ENCODE results near the gene GIGYF2.
"Not testable (repeated sequence)": the region's sequence is repeated elsewhere in the genome, so short reads cannot be mapped to it uniquely, and the experiment has no call there.

The GIGYF2 gene

DNA sequence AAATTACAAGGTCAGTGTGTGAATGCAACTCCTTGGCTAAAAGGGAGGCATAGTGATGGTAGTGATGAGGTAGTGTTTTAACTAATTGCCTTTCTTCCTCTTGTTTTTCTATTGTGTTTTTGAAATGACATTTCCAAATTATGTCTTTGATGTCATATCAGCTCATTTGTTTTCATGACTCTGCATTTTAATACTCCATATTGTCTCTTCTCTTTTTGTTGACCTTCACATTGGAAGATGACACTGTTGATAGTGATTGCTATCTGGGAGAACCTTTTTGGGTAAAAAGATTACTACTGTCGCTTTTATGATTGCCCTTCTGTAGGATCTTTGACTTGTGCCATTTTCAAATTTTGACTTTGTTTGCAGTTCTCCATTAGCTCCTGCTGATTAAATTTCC lies 3.0 kb downstream of the GIGYF2 start:
- Mint-ChIP-seq H3K4me1 (peaks cover 38% of the 10 kb centered on the region), H3K9me3 (no peaks in the 10 kb centered on the region), H3K4me3 (peak overlapping the region; percentile 41), H3K27me3 (no peaks in the 10 kb centered on the region), H3K36me3 (ENCODE audit: low read depth) (peaks cover 38% of the 10 kb centered on the region), H3K27ac (peak overlapping the region; percentile 6)
- DNase-seq (no peak), ATAC-seq (no peak)

DNA sequence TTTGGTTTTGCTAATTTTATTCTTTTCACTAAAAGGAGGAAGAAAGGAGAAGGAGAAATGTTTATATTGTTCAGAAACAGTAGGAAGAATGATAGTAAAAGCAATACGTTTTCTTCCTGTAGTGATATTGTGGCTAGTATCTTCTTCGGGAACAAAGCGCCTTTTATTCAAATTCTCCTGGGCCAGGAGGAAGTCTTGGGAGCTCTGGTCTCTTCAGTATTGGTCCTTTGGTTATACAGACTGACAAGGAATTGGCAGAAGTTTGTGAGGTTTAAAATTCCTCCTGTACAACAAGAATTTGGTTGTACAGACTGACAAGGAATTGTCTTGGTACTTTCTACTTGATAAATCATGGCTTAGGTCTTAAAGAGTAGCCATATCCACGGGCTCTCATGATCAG lies 9.9 kb downstream of the GIGYF2 start:
- Mint-ChIP-seq H3K4me3 (no peak overlapping the region), H3K27me3 (no peaks in the 10 kb centered on the region), H3K9me3 (no peaks in the 10 kb centered on the region), H3K4me1 (peaks cover 11% of the 10 kb centered on the region), H3K27ac (no peak overlapping the region), H3K36me3 (ENCODE audit: low read depth) (peaks cover 49% of the 10 kb centered on the region)
- DNase-seq (no peak), ATAC-seq (no peak)

DNA sequence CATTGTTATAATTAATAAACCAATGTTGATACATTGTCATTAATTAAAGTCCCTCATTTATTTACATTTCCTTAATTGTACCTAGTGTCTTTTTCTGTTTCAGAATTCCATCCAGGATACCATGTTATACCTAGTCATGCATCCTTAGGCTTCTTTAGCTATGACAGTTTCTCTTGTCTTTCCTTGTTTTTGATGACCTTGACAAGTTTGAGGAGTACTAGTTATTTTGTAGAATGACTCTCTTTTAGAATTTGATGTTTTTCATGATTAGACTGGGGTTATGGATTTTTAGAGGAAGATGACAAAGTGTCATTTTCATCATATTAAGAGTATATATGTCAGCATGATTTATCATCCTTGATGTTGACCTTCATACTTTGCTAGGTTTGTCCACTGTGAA lies 16.4 kb downstream of the GIGYF2 start:
- no peaks in the 10 kb centered on the region for H3K27me3 Mint-ChIP-seq
- H3K4me1 Mint-ChIP-seq = peaks cover 30% of the 10 kb centered on the region
- peaks cover 49% of the 10 kb centered on the region for H3K36me3 Mint-ChIP-seq (ENCODE audit: low read depth)
- no peak overlapping the region for H3K27ac Mint-ChIP-seq
- DNase-seq (no peak), ATAC-seq (no peak)
- H3K4me3 Mint-ChIP-seq = no peak overlapping the region
- H3K9me3 Mint-ChIP-seq = peaks cover 4% of the 10 kb centered on the region

DNA sequence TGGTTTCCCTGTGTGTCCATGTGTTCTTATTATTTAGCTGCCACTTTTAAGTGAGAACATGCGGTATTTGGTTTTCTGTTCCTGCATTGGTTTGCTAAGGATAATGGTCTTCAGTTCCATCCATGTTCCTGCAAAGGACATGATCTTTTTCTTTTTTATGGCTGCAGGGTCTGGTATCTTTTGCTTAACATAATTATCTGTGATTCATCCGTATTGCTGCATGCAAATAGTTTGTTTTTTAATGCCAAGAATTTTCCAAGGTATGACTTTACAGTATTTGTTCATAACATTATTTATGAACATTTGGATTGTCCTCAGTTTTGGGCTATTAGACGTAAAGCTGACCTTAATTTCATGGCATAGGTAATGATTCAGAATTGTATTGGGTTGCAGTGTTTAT lies 17.8 kb downstream of the GIGYF2 start:
- no peak for DNase-seq
- Mint-ChIP-seq H3K4me1 (peaks cover 33% of the 10 kb centered on the region), H3K9me3 (peaks cover 10% of the 10 kb centered on the region), H3K27ac (no peak overlapping the region), H3K36me3 (ENCODE audit: low read depth) (peaks cover 57% of the 10 kb centered on the region), H3K4me3 (no peak overlapping the region), H3K27me3 (no peaks in the 10 kb centered on the region)
- ATAC-seq = no peak

DNA sequence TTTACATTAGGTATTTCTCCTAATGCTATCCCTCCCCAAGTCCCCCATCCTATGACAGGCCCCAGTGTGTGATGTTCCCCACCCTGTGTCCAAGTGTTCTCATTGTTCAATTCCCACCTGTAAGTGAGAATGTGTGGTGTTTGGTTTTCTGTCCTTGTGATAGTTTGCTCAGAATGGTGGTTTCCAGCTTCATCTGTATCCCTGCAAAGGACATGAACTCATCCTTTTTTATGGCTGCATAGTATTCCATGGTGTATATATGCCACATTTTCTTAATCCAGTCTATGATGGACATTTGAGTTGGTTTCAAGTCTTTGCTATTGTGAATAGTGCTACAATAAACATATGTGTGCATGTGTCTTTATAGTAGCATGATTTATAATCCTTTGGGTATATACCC lies 22.9 kb downstream of the GIGYF2 start:
- not testable (repeated sequence) for H3K27me3 Mint-ChIP-seq, H3K27ac Mint-ChIP-seq, ATAC-seq, H3K4me3 Mint-ChIP-seq, H3K9me3 Mint-ChIP-seq, DNase-seq
- Mint-ChIP-seq H3K4me1 (peaks cover 38% of the 10 kb centered on the region), H3K36me3 (ENCODE audit: low read depth) (peaks cover 65% of the 10 kb centered on the region)

DNA sequence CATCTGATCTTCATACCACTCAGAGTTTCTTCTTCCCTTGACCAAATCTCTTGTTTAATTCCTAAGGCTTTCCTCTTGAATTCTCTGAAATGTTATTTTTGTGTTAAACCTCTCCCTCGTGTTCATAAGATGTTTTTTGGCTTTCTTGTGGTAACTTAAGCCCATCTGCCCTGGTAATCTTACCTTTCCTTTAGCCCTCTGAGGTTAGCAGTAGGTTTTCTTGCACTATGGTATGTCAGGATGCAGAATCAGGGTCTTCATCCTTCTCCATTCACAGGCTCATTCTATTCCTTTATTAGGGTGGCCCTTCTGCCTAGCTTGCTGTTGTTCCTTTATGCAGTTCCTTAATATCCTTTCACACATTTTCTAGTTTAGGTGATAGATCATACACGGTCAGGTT lies 24.1 kb downstream of the GIGYF2 start:
- H3K27ac Mint-ChIP-seq = no peak overlapping the region
- ATAC-seq (no peak), DNase-seq (no peak)
- no peak overlapping the region for H3K4me3 Mint-ChIP-seq
- H3K36me3 Mint-ChIP-seq (ENCODE audit: low read depth) = peaks cover 67% of the 10 kb centered on the region
- H3K27me3 Mint-ChIP-seq = no peaks in the 10 kb centered on the region
- H3K4me1 Mint-ChIP-seq = peaks cover 30% of the 10 kb centered on the region
- H3K9me3 Mint-ChIP-seq = peaks cover 10% of the 10 kb centered on the region

DNA sequence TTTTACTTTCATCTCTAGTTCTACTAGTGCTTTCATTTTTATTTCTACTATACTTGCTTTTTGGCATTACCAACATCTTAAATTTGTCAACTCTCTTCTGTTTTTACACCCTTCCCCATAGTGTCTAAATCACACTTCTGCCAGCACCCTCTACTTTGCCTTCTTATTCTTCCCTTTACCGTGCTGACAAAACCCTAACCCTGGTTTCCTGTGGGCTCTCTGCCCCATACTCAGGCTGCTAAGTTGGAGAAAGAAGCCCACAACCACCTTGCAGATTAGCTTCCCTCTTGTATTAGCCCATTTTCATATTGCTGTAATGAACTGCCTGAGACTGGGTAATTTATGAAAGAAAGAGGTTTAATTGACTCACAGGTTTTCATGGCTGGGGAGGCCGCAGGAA lies 24.8 kb downstream of the GIGYF2 start:
- H3K9me3 Mint-ChIP-seq = peaks cover 10% of the 10 kb centered on the region
- ATAC-seq (no peak), DNase-seq (no peak)
- no peaks in the 10 kb centered on the region for H3K27me3 Mint-ChIP-seq
- H3K36me3 Mint-ChIP-seq (ENCODE audit: low read depth) = peaks cover 61% of the 10 kb centered on the region
- peak overlapping the region; percentile 35 for H3K27ac Mint-ChIP-seq
- H3K4me3 Mint-ChIP-seq = no peak overlapping the region
- H3K4me1 Mint-ChIP-seq = peaks cover 27% of the 10 kb centered on the region

DNA sequence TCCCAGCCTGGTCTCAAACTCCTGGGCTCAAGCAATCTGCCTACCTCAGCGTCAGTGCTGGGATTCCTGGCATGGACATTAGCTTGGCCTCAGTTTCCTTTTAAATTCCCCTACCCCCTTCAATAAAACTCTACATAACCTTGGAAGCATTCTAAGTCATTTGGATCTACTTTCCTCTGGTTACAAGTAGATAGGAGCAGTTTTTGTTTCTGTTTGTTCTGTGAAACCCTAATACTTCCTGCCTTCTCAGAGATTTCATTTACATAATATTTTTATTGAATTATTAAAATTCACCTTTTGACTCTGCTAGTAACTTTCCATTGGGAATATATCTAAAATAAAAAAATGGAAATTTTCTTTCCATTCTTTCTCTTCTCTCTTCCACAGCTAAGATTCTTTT lies 25.9 kb downstream of the GIGYF2 start:
- Mint-ChIP-seq H3K4me3 (no peak overlapping the region), H3K36me3 (ENCODE audit: low read depth) (peaks cover 60% of the 10 kb centered on the region), H3K4me1 (peaks cover 23% of the 10 kb centered on the region), H3K27me3 (no peaks in the 10 kb centered on the region), H3K9me3 (peaks cover 5% of the 10 kb centered on the region), H3K27ac (no peak overlapping the region)
- ATAC-seq (no peak), DNase-seq (no peak)

DNA sequence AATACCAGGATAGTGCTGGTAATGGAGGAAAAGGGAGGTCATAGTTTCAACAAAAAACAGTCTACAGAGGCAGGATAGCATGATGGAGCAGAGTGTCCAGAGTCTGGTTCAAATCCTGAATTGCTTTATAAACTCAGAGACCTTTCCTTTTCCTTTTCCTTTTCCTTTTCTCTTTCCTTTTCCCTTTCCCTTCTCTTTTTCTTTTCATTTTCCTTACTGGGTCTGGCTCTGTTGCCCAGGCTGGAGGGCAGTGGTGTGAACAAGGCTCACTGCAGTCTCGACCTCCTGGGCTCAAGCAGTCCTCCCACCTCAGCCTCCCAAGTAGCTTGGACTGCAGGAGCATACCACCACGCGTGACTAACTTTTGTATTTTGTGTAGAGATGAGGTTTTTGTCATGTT lies 31.7 kb downstream of the GIGYF2 start:
- Mint-ChIP-seq H3K27ac (no peak overlapping the region), H3K36me3 (ENCODE audit: low read depth) (peaks cover 42% of the 10 kb centered on the region), H3K9me3 (no peaks in the 10 kb centered on the region), H3K4me1 (peaks cover 1% of the 10 kb centered on the region), H3K4me3 (no peak overlapping the region), H3K27me3 (no peaks in the 10 kb centered on the region)
- no peak for ATAC-seq
- no peak for DNase-seq

DNA sequence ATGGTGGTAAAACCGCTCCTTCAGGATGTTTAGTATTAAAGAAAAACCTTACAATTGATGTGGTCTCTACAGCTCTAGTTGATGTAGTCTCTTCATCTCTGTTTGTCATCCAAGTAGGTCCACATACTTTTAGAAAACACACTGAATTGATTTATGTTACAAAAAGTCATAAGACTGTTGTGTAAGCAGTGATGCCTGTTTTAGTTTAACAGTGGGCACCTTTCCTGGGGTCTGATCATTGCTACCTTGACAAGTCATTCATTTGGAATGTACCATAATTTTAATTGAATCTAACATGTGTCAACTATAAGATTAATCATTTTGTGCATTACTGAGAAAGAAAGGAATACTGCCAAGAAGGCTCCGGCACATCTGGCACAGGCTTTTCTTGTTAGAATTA lies 34.3 kb downstream of the GIGYF2 start:
- H3K27me3 Mint-ChIP-seq = no peaks in the 10 kb centered on the region
- H3K4me1 Mint-ChIP-seq = peaks cover 1% of the 10 kb centered on the region
- no peak overlapping the region for H3K4me3 Mint-ChIP-seq
- ATAC-seq = no peak
- H3K9me3 Mint-ChIP-seq = no peaks in the 10 kb centered on the region
- peaks cover 40% of the 10 kb centered on the region for H3K36me3 Mint-ChIP-seq (ENCODE audit: low read depth)
- DNase-seq = no peak
- no peak overlapping the region for H3K27ac Mint-ChIP-seq

DNA sequence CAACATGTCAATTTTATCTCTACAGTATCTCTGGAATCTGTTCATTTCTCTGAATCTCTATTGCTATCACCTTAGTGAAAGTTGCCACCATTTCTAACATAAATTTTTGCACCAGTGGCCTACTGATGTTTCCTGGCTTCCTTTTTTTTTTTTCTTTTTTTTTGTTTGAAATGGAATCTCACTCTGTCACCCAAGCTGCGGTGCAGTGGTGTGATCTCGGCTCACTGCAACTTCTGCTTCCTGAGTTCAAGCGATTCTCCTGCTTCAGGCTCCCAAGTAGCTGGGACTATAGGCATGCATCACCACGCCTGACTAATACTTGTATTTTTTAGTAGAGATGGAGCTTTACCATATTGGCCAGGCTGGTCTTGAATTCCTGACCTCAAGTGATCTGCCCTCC lies 44.2 kb downstream of the GIGYF2 start:
- ATAC-seq (no peak), DNase-seq (no peak)
- Mint-ChIP-seq H3K4me1 (no peaks in the 10 kb centered on the region), H3K36me3 (ENCODE audit: low read depth) (peaks cover 7% of the 10 kb centered on the region), H3K9me3 (no peaks in the 10 kb centered on the region), H3K4me3 (no peak overlapping the region), H3K27me3 (no peaks in the 10 kb centered on the region), H3K27ac (no peak overlapping the region)

DNA sequence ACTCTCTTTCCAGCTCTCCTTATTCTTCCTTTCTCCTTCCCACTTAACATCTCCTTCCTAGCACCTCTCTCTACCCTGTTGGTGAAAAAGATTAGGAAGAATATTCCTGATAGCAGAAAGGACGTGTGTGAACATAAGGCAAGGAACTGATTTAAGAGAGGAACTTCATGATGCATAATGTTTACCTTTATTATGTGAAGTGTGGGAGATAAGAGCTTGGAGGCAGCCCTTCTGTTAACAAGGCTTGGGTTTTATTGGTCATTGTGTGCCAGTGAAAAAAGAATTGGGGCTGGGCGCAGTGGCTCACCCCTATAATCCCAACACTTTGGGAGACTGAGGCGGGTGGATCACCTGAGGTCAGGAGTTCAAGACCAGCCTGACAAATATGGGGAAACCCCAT lies 44.8 kb downstream of the GIGYF2 start:
- Mint-ChIP-seq H3K36me3 (ENCODE audit: low read depth) (peaks cover 7% of the 10 kb centered on the region), H3K9me3 (no peaks in the 10 kb centered on the region), H3K4me1 (no peaks in the 10 kb centered on the region), H3K4me3 (no peak overlapping the region), H3K27ac (no peak overlapping the region), H3K27me3 (no peaks in the 10 kb centered on the region)
- ATAC-seq (no peak), DNase-seq (no peak)

DNA sequence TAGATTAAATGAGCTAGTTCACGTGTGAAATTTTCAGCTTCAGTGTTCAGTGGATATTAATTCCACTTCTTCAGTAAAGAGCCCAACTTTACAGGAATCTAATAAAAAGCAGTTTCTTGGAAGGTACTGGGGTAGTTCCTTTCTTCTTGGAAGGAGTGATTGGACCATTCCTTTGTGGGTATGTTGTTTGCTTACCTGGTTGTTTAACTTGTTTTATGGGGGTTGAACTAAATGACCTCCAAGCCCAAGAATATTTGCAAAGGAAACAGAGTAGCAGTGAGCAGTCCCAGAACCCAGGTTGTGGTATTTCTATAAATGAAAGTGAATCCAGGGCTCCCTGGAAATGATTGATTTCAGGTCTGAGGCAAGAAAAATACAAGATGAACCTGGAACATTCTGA lies 47.8 kb downstream of the GIGYF2 start:
- no peak for ATAC-seq
- no peak overlapping the region for H3K4me3 Mint-ChIP-seq
- H3K27ac Mint-ChIP-seq = no peak overlapping the region
- peaks cover 18% of the 10 kb centered on the region for H3K36me3 Mint-ChIP-seq (ENCODE audit: low read depth)
- H3K4me1 Mint-ChIP-seq = peaks cover 2% of the 10 kb centered on the region
- DNase-seq = no peak
- H3K27me3 Mint-ChIP-seq = no peaks in the 10 kb centered on the region
- no peaks in the 10 kb centered on the region for H3K9me3 Mint-ChIP-seq

DNA sequence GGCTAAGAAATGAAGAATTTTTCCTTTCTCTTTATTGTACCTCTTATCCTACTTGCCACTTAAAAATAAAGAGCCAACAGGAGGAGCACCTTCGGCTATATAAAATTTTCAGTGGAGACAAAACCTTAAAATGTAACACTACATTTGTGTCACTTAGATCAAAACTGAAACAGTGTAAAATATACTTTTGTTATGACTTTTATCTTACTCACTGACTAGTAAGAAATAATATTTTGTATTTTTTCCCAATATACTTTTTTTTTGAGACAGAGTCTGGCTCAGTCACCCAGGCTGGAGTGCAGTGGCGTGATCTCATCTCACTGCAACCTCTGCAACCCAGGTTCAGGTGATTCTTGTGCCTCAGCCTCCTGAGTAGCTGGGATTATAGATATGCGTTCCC lies 50.9 kb downstream of the GIGYF2 start:
- no peak overlapping the region for H3K27ac Mint-ChIP-seq
- H3K9me3 Mint-ChIP-seq = no peaks in the 10 kb centered on the region
- DNase-seq (no peak), ATAC-seq (no peak)
- peaks cover 21% of the 10 kb centered on the region for H3K36me3 Mint-ChIP-seq (ENCODE audit: low read depth)
- no peak overlapping the region for H3K4me3 Mint-ChIP-seq
- peaks cover 2% of the 10 kb centered on the region for H3K4me1 Mint-ChIP-seq
- no peaks in the 10 kb centered on the region for H3K27me3 Mint-ChIP-seq

DNA sequence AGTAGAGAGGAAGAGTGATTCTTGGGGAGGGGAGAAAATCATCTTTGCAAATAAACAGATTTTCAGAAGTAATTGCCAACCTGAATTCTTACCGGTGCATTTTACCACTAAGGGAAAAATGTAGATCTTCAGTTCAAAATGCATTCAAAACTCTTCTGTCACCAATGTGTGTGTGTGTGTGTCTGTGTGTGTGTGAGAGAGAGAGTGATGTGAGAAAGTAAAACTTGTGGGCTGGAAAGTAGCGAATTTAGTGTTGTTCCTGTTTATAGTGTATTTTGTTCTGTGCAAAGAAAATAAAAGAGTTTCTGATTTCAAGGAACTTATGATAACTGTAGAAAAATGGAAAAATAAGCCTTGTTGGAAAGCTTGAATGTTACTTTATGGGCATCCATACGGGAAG lies 52.2 kb downstream of the GIGYF2 start:
- H3K27me3 Mint-ChIP-seq = no peaks in the 10 kb centered on the region
- H3K36me3 Mint-ChIP-seq (ENCODE audit: low read depth) = peaks cover 23% of the 10 kb centered on the region
- no peak for ATAC-seq
- H3K27ac Mint-ChIP-seq = no peak overlapping the region
- no peak overlapping the region for H3K4me3 Mint-ChIP-seq
- H3K9me3 Mint-ChIP-seq = no peaks in the 10 kb centered on the region
- DNase-seq = no peak
- H3K4me1 Mint-ChIP-seq = peaks cover 2% of the 10 kb centered on the region

DNA sequence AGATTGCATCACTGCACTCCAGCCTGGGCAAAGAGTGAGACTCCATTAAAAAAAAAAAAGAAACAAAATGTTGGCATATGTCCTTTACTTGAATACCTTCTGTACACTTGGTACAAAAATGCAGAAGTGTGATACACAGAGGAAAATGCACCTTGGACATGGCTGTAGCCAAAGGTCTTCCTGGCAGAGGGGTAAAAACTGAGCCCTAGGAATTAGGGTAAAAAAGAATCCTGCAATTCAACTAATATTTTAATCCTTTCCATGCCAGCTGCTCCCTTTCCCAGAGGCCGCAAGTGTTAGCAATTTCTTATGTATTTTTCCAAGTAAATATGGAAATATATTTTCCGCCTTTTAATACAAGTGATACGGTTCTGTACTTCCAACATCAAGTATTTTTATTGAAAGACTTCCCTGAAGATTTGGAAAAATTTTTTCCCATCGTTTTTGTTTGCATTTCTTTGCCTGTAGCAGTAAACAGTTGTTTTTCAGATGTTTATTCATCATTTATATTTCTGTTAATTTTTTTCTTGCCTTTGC lies 53.1 kb downstream of the GIGYF2 start:
- Mint-ChIP-seq H3K36me3 (ENCODE audit: low read depth) (peaks cover 23% of the 10 kb centered on the region), H3K4me1 (peaks cover 2% of the 10 kb centered on the region), H3K27ac (no peak overlapping the region), H3K9me3 (no peaks in the 10 kb centered on the region), H3K4me3 (no peak overlapping the region), H3K27me3 (no peaks in the 10 kb centered on the region)
- no peak for ATAC-seq
- DNase-seq = no peak
